H9 (cell line): ENCODE data around the gene ASTN2. TPM values are rescaled to one million over a fixed set of nuclear protein-coding genes. Genes with fewer than 3 reads are reported as not detected.

Experiments used
- DNase-seq: peaks from one replicate; pipeline ENCODE4 v3.0.0-alpha.2; 2017
- H2AFZ ChIP-seq: one replicate; pipeline ENCODE4 v1.6.1; 2013; ENCODE audit warnings: mild to moderate bottlenecking, low read length, control low read depth, moderate library complexity
- H2AK5ac ChIP-seq: 2 replicates; pipeline ENCODE4 v1.6.1; 2013; ENCODE audit warnings: low read length, control low read depth, mixed read lengths; ENCODE audit not compliant: insufficient read length
- H2BK120ac ChIP-seq: one replicate; pipeline ENCODE4 v1.6.1; 2013; ENCODE audit warnings: low read depth, mild to moderate bottlenecking, low read length, control low read depth, inconsistent platforms; ENCODE audit not compliant: poor library complexity, severe bottlenecking
- H2BK12ac ChIP-seq: 2 replicates; pipeline ENCODE4 v1.6.1; 2013; ENCODE audit warnings: low read length, control low read depth, mixed read lengths, low read depth; ENCODE audit not compliant: insufficient read length
- H2BK15ac ChIP-seq: 2 replicates; pipeline ENCODE4 v1.6.1; 2013; ENCODE audit warnings: low read depth, low read length, control low read depth
- H2BK20ac ChIP-seq: one replicate; pipeline ENCODE4 v1.6.1; 2013; ENCODE audit warnings: low read depth, mild to moderate bottlenecking, low read length, control low read depth, inconsistent platforms; ENCODE audit not compliant: poor library complexity, severe bottlenecking
- H2BK5ac ChIP-seq: 2 replicates; pipeline ENCODE4 v1.6.1; 2013; ENCODE audit warnings: low read length, control low read depth, mixed read lengths; ENCODE audit not compliant: insufficient read length
- H3K14ac ChIP-seq: 2 replicates; pipeline ENCODE4 v1.6.1; 2013; ENCODE audit warnings: low read length, control low read depth; ENCODE audit not compliant: insufficient read depth
- H3K18ac ChIP-seq: 2 replicates; pipeline ENCODE4 v1.6.1; 2013; ENCODE audit warnings: low read depth, mild to moderate bottlenecking, mixed read lengths, low read length, control low read depth; ENCODE audit not compliant: insufficient read length
- H3K23ac ChIP-seq: 2 replicates; pipeline ENCODE4 v1.6.1; 2013; ENCODE audit warnings: low read length, control low read depth, mixed read lengths, low read depth; ENCODE audit not compliant: insufficient read length
- H3K23me2 ChIP-seq: 2 replicates; pipeline ENCODE4 v1.6.1; 2013; ENCODE audit warnings: low read depth, mild to moderate bottlenecking, mixed read lengths, low read length, control low read depth; ENCODE audit not compliant: insufficient read length, poor library complexity, severe bottlenecking
- H3K27ac ChIP-seq: 2 replicates; pipeline ENCODE4 v1.5.1; 2013; ENCODE audit warnings: low read length, control low read depth, mixed read lengths, low read depth; ENCODE audit not compliant: insufficient read length
- H3K27me3 ChIP-seq: 2 replicates; pipeline ENCODE4 v1.6.1; 2013; ENCODE audit warnings: low read length, control low read depth, inconsistent platforms; ENCODE audit not compliant: insufficient read depth
- H3K4ac ChIP-seq: 2 replicates; pipeline ENCODE4 v1.6.1; 2013; ENCODE audit warnings: low read depth, mild to moderate bottlenecking, control low read depth, inconsistent platforms, low read length, moderate library complexity
- H3K4me1 ChIP-seq: 2 replicates; pipeline ENCODE4 v1.6.1; 2013; ENCODE audit warnings: low read length, control low read depth, inconsistent platforms; ENCODE audit not compliant: insufficient read depth
- H3K4me2 ChIP-seq: 2 replicates; pipeline ENCODE4 v1.6.1; 2013; ENCODE audit warnings: low read length, control low read depth, mixed read lengths; ENCODE audit not compliant: insufficient read length, insufficient read depth
- H3K56ac ChIP-seq: 2 replicates; pipeline ENCODE4 v1.6.1; 2013; ENCODE audit warnings: low read depth, mild to moderate bottlenecking, mixed read lengths, low read length, control low read depth; ENCODE audit not compliant: insufficient read length
- H3K79me1 ChIP-seq: 2 replicates; pipeline ENCODE4 v1.6.1; 2013; ENCODE audit warnings: low read depth, mild to moderate bottlenecking, moderate library complexity, low read length, control low read depth, inconsistent platforms; ENCODE audit not compliant: insufficient read depth, poor library complexity, severe bottlenecking
- H3K79me2 ChIP-seq: 2 replicates; pipeline ENCODE4 v1.6.1; 2013; ENCODE audit warnings: low read length, control low read depth, inconsistent platforms; ENCODE audit not compliant: insufficient read depth
- H3K9ac ChIP-seq: 2 replicates; pipeline ENCODE4 v1.6.1; 2013; ENCODE audit warnings: low read length, control low read depth, mixed read lengths; ENCODE audit not compliant: insufficient read length; ENCODE audit errors: extremely low read depth
- H3K9me3 ChIP-seq: one replicate; pipeline ENCODE4 v1.6.1; 2013; ENCODE audit warnings: low read depth, low read length, inconsistent platforms; ENCODE audit not compliant: control insufficient read depth
- H3T11ph ChIP-seq: one replicate; pipeline ENCODE4 v1.6.1; 2013; ENCODE audit warnings: mild to moderate bottlenecking, low read length, control low read depth, inconsistent platforms
- H4K20me1 ChIP-seq: one replicate; pipeline ENCODE4 v1.6.1; 2013; ENCODE audit not compliant: control insufficient read depth, insufficient read length, insufficient read depth
- H4K5ac ChIP-seq: 2 replicates; pipeline ENCODE4 v1.6.1; 2013; ENCODE audit warnings: low read depth, mild to moderate bottlenecking, mixed read lengths, low read length, control low read depth; ENCODE audit not compliant: insufficient read length
- H4K8ac ChIP-seq: replicated peaks from 2 replicates; pipeline ENCODE4 v1.6.1; 2013; ENCODE audit warnings: low read length, control low read depth, mixed read lengths, low read depth; ENCODE audit not compliant: insufficient read length
- H4K91ac ChIP-seq: 2 replicates; pipeline ENCODE4 v1.6.1; 2013; ENCODE audit warnings: low read depth, mild to moderate bottlenecking, moderate library complexity, mixed read lengths, low read length, control low read depth; ENCODE audit not compliant: insufficient read length
- H3K27ac Mint-ChIP-seq, 3 experiments: 2 replicates in 2 of 3; 3 replicates in 1 of 3; pipeline ENCODE4 v1.8.0; 2020 to 2021; ENCODE audit warnings: mixed read lengths in 3 of 3, mild to moderate bottlenecking in 1 of 3, moderate library complexity in 1 of 3
- H3K27me3 Mint-ChIP-seq: 2 replicates; pipeline ENCODE4 v1.8.0; 2021; ENCODE audit warnings: low read depth, mild to moderate bottlenecking, moderate library complexity, mixed read lengths
- H3K36me3 Mint-ChIP-seq, 3 experiments: 2 replicates in 2 of 3; 3 replicates in 1 of 3; pipeline ENCODE4 v1.8.0; 2020 to 2021; ENCODE audit warnings: low read depth in 3 of 3, mixed read lengths in 3 of 3; ENCODE audit not compliant: insufficient read depth in 1 of 3
- H3K4me1 Mint-ChIP-seq, 2 experiments: 2 replicates each; pipeline ENCODE4 v1.8.0; 2020; ENCODE audit warnings: mixed read lengths in 2 of 2
- H3K4me3 Mint-ChIP-seq, 2 experiments: 2 replicates in 1 of 2; 3 replicates in 1 of 2; pipeline ENCODE4 v1.8.0; 2020 to 2021; ENCODE audit warnings: mild to moderate bottlenecking in 2 of 2, mixed read lengths in 2 of 2, moderate library complexity in 1 of 2
- H3K9me3 Mint-ChIP-seq, 2 experiments: 2 replicates in 1 of 2; 3 replicates in 1 of 2; pipeline ENCODE4 v1.8.0; 2020; ENCODE audit warnings: mild to moderate bottlenecking in 2 of 2, mixed read lengths in 2 of 2, moderate library complexity in 1 of 2
- CTCF ChIP-seq: fragments of 200-600 bp; sonication (generic); conservative IDR thresholded peaks from 3 replicates; pipeline ENCODE4 v1.8.0; 2021; ENCODE audit warnings: antibody characterized with exemption, mild to moderate bottlenecking
- WGBS: extraction: QIAGEN DNeasy Blood & Tissue Kit; methylation state at CpG from one replicate; pipeline ENCODE4 v1.1.7; 2013; ENCODE audit warnings: missing lambda C conversion rate, low lambda C conversion rate, mixed read lengths; ENCODE audit not compliant: insufficient read length; ENCODE audit errors: extremely low coverage; 5-methylcytosine and 5-hydroxymethylcytosine counted together
- total RNA-seq: library from RNA; stranded (reverse); gene quantifications from 2 replicates; pipeline ENCODE4 v1.2.1, GENCODE V29; 2021

Gene ASTN2
- total RNA-seq, 1 experiment from 2014 or later = 9.7 TPM

GRCh38 chr9:117214416-117214815 lies 200.4 kb downstream of the ASTN2 start:
- H2BK120ac ChIP-seq = no peak overlapping the region
- H2BK5ac ChIP-seq = no peak overlapping the region
- no peaks in the 10 kb centered on the region for H3K79me2 ChIP-seq
- H3K23me2 ChIP-seq = no peaks in the 10 kb centered on the region
- no peaks in the 10 kb centered on the region for H3K9me3 ChIP-seq
- Mint-ChIP-seq H3K4me1 (peaks cover 6 to 15% of the 10 kb centered on the region in 2 experiments; a peak in 3 of 4 replicates), H3K9me3 (no peaks in the 10 kb centered on the region; a peak in 1 of 5 replicates), H3K4me3 (no peak overlapping the region), H3K27ac (no peak overlapping the region; a peak in 1 of 7 replicates), H3K36me3 (peaks cover 0 to 4% (median 0%) of the 10 kb centered on the region in 3 experiments; a peak in 3 of 7 replicates), H3K27me3 (no peaks in the 10 kb centered on the region)
- H3K27ac ChIP-seq = no peak overlapping the region
- no peak overlapping the region for H3K9ac ChIP-seq
- H4K8ac ChIP-seq = no peak overlapping the region
- no peak for DNase-seq
- no peak overlapping the region for H3K56ac ChIP-seq
- WGBS = no CpG with 5 or more reads among the region's 23 CpGs
- no peak overlapping the region for H3K14ac ChIP-seq
- no peak overlapping the region for H3K4ac ChIP-seq
- no peaks in the 10 kb centered on the region; the same call in 1 of the 2 replicates for H3K4me1 ChIP-seq
- H3T11ph ChIP-seq = no peak overlapping the region
- H3K27me3 ChIP-seq = no peaks in the 10 kb centered on the region
- no peaks in the 10 kb centered on the region for H4K20me1 ChIP-seq
- H2AFZ ChIP-seq = no peak overlapping the region
- H3K23ac ChIP-seq = no peak overlapping the region
- H2BK15ac ChIP-seq = no peak overlapping the region
- H2BK12ac ChIP-seq = no peak overlapping the region
- no peak overlapping the region for H4K91ac ChIP-seq
- no peak overlapping the region for H2BK20ac ChIP-seq
- H2AK5ac ChIP-seq = no peak overlapping the region
- H4K5ac ChIP-seq = no peak overlapping the region
- H3K79me1 ChIP-seq = no peaks in the 10 kb centered on the region
- TF ChIP-seq CTCF = no peak
- H3K4me2 ChIP-seq = no peak overlapping the region
- H3K18ac ChIP-seq = no peak overlapping the region
